ENCODE measurements around the gene EPS8L1.
"Not testable (repeated sequence)": the region's sequence is repeated elsewhere in the genome, so short reads cannot be mapped to it uniquely, and the experiment has no call there.

Gene EPS8L1

GRCh38 chr19:55094456-55095259 is 19.0 kb downstream of the EPS8L1 start:
- no peak for DNase-seq (ENCODE audit: low spot score)

GRCh38 chr19:55095260-55096060 is 19.8 kb downstream of the EPS8L1 start:
- DNase-seq (ENCODE audit: low spot score) = no peak

GRCh38 chr19:55096061-55096701 is 20.5 kb downstream of the EPS8L1 start:
- no peak for DNase-seq (ENCODE audit: low spot score)

- no peak for DNase-seq (ENCODE audit: low spot score)
These were observed 22.4 kb downstream of the EPS8L1 start for GRCh38 chr19:55097864-55098715.

- DNase-seq (ENCODE audit: low spot score) = no peak
These were observed 23.3 kb downstream of the EPS8L1 start for GRCh38 chr19:55098716-55099556.

GRCh38 chr19:55099557-55100506 is 24.2 kb downstream of the EPS8L1 start:
- DNase-seq (ENCODE audit: low spot score) = no peak

GRCh38 chr19:55101261-55101660 is 25.6 kb downstream of the EPS8L1 start:
- DNase-seq (ENCODE audit: low spot score) = no peak

- no peak for DNase-seq (ENCODE audit: low spot score)
These were observed 27.5 kb downstream of the EPS8L1 start for GRCh38 chr19:55103190-55103589.

- no peak for DNase-seq (ENCODE audit: low spot score)
These were observed 29.6 kb downstream of the EPS8L1 start for GRCh38 chr19:55105237-55105636.

- DNase-seq (ENCODE audit: low spot score) = no peak
These were observed 30.9 kb downstream of the EPS8L1 start for GRCh38 chr19:55106591-55106990.

GRCh38 chr19:55107252-55107651 is 31.6 kb downstream of the EPS8L1 start:
- not testable (repeated sequence) for DNase-seq (ENCODE audit: low spot score)

- DNase-seq (ENCODE audit: low spot score) = peak; percentile 29
These were observed 34.0 kb downstream of the EPS8L1 start for GRCh38 chr19:55109527-55110291.

GRCh38 chr19:55111238-55111831 is 35.7 kb downstream of the EPS8L1 start:
- DNase-seq (ENCODE audit: low spot score) = peak; percentile 17

- DNase-seq (ENCODE audit: low spot score) = peak; percentile 20
These were observed 36.6 kb downstream of the EPS8L1 start for GRCh38 chr19:55112246-55112776.

- peak; percentile 26 for DNase-seq (ENCODE audit: low spot score)
These were observed 37.3 kb downstream of the EPS8L1 start for GRCh38 chr19:55112777-55113569.

GRCh38 chr19:55113570-55114039 is 37.9 kb downstream of the EPS8L1 start:
- DNase-seq (ENCODE audit: low spot score) = peak; percentile 44

GRCh38 chr19:55114566-55115145 is 39.0 kb downstream of the EPS8L1 start:
- no peak for DNase-seq (ENCODE audit: low spot score)
